Pericardium fibroblast (primary cell): ENCODE results near the gene TMEM236. TPM values are rescaled to one million over a fixed set of nuclear protein-coding genes. Genes with fewer than 3 reads are reported as not detected.

Experiments used
- total RNA-seq: library from RNA; depleted of rRNA; stranded (reverse); fragments of >200 nt; gene quantifications from 2 replicates; pipeline ENCODE4 v1.2.3, GENCODE V29; 2015

The TMEM236 gene
- under 0.01 TPM in 1 of 2 replicates, not detected in the other for total RNA-seq

GRCh38 chr10:17751781-17752445 lies at the start of gene TMEM236:
Gene TMEM236, plus strand, starts transcription at chr10:17752201. Its CDS starts 95 bp downstream, at chr10:17752296.

GRCh38 chr10:17808971-17809841 lies 57.2 kb downstream of the TMEM236 start, which contains the start of gene MRC1:
Gene MRC1, plus strand, starts transcription at chr10:17809348. Its CDS starts 118 bp downstream, at chr10:17809466.

Other genes with a start within 250 kb of the TMEM236 start
- 14.8 and 27.5 TPM in 2 replicates for gene HACD1, start 134.8 kb upstream of the TMEM236 start, total RNA-seq
- 22.2 and 23.4 TPM in 2 replicates for gene STAM, start 108.0 kb upstream of the TMEM236 start, total RNA-seq
- 0.09 TPM in 1 of 2 replicates, not detected in the other for gene MRC1, start 57.1 kb downstream of the TMEM236 start, total RNA-seq
- not detected in 2 replicates for gene SLC39A12, start 199.7 kb downstream of the TMEM236 start, total RNA-seq